Stimulated activated CD4-positive, alpha-beta T cell treated with anti-CD3 and anti-CD28 coated beads, Interleukin-4, amount 100 ng/mL, for 24 hours (primary cell): Measurements from ENCODE around the gene SNX10.
"Not testable (repeated sequence)": the region's sequence is repeated elsewhere in the genome, so short reads cannot be mapped to it uniquely, and the experiment has no call there.

Experiments
- DNase-seq: peaks from one replicate; pipeline ENCODE4 v3.0.0-alpha.2; 2020

The SNX10 gene, protein sequence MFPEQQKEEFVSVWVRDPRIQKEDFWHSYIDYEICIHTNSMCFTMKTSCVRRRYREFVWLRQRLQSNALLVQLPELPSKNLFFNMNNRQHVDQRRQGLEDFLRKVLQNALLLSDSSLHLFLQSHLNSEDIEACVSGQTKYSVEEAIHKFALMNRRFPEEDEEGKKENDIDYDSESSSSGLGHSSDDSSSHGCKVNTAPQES

GRCh38 chr7:26291699-26292538 is at the start of gene SNX10:
Gene SNX10 (plus strand): TSS chr7:26291862. CDS start chr7:26346443, 54,581 bp downstream.
- DNase-seq, result peak; percentile 59

GRCh38 chr7:26245150-26245549 is 46.5 kb upstream of the SNX10 start:
- no peak for DNase-seq

DNA sequence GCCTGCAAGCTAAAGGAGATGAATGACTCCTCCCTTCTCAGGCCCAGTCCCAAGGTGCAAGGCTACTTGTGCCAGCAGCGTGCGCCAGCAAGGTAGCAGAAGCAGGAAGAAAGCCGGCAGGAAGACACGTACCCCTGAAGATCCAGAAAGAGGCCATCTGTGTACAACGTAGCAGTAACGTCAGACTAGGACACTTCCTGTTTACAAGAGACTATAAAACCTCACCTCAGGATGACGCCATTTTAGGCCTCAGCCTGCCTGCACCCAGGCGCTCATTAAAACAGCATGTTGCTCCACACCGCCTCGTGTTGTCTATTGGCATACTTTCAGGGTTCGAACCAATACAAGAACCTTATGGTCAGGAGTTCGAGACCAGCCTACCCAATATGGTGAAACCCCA is 41.4 kb upstream of the SNX10 start:
- DNase-seq, result no peak

DNA sequence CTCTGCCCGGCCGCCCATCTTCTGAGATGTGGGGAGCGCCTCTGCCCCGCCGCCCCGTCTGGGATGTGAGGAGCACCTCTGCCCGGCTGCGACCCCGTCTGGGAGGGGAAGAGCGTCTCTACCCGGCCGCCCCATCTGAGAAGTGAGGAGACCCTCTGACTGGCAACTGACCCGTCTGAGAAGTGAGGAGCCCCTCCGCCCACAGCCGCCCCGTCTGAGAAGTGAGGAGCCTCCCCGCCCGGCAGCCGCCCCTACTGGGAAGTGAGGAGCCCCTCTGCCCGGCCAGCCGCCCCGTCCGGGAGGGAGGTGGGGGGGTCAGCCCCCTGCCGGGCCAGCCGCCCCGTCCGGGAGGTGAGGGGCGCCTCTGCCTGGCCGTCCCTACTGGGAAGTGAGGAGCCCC is 29.8 kb upstream of the SNX10 start:
- DNase-seq, result not testable (repeated sequence)

DNA sequence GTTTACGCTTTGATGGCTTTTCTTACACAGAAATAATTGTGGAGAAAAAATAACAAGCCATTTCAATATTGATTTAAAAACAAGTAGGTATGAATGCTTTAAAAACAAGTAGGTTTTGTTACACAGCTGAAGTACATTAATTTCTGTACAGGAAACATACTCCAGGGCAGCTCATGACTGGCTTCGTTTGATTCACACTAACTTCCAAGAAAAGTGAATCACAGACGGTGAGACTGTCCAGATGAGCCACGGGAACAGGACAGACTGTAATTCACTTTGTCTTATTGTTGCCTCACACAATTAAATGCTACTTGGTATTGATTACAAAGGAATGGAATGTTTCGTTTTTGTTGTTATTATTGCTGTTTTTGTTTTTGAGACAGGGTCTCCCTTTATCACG is 26.6 kb upstream of the SNX10 start:
- no peak for DNase-seq

DNA sequence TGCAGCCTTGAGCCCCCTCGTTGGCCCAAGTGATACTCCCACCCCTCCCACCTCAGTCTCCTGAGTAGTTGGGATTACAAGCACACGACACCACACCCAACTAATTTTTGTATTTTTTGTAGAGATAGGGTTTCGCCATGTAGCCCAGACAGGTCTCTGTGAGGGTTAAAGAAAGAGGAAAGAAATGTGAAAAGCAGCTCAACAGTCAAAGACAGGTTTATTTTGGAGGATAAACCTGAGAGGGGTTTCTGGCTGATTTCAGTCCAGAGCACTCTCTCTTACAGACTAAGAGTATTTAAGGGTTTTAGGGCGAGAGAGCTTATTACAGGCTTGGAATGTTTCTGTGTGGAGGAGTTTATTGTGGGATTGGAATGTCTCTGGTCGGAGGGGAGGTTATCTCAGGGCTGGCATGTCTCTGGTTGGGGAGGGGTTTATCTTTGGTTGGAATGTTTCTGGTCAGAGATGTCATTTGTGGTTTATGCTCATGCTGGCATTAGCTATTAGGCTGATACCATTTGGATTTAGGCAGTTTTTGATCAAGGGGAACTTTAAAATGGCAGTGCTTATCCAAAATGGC is 26.1 kb upstream of the SNX10 start:
- no peak for DNase-seq

DNA sequence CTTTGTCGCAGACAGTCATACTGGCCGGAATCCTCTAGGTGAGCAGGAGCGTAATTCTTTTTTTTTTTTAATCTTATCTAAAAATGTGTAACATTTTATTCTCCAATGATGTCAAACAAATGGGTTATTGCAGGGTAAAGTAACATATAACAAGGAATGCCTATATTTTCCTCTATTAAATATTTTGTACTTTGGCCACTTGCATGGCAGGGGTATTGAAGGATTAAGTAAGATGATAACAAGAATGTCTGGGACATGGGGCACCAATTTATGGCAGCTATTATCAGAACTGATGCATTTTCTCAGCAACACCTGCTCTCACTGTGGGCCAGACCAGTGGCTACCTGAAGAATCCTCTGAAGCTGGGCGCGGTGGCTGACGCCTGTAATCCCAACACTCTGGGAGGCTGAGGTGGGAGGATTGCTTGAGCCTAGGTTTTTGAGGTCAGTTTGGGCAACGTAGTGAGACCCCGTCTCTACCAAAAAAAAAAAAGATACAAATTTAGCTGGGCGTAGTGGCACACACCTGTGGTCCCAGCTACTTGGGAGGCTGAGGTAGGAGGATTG is 24.0 kb upstream of the SNX10 start:
- no peak for DNase-seq

- no peak for DNase-seq
These were observed 16.4 kb upstream of the SNX10 start for GRCh38 chr7:26275213-26275612.

- no peak for DNase-seq
These were observed 12.9 kb upstream of the SNX10 start for GRCh38 chr7:26278770-26279169.

GRCh38 chr7:26279405-26279804 is 12.3 kb upstream of the SNX10 start:
- DNase-seq, result no peak

DNA sequence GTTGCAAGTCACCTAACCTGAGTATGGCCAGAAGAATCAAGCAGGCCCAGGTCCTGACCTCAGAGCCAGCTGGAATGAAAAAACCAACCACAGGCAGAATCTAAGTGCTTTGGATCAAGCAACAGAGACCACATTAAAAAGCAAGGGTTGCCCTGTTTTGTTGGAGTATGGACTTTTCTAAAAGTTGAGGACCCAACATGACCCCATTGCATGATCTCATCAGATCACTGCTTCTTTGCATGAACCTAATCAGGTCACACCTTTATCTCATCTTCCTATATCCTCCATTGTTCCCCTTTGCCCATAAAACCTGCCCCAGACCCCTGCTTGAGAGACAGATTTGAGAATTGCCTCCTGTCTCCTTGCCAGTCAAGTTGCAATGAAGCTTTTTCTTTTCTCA is 11.6 kb upstream of the SNX10 start:
- no peak for DNase-seq

DNA sequence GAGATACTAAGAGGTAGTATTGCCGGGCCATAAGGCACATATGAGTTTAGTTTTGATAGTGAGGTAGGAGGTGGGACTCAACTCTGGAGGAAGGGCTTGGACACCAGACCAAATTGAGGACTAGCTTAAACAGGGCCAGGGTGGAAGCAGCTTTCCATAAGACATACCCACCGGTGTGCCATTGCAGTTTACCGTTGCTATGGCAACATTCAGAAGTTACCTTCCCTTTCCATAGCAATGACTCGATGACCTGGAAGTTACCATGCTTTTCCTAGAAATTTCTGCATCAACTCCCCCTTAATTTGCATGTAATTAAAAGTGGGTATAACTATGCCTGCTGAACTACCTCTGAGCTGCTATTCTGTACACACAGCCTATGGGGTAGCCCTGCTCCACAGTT is 10.9 kb upstream of the SNX10 start:
- no peak for DNase-seq

- DNase-seq, result no peak
These were observed 7.2 kb upstream of the SNX10 start for GRCh38 chr7:26284477-26284876.

DNA sequence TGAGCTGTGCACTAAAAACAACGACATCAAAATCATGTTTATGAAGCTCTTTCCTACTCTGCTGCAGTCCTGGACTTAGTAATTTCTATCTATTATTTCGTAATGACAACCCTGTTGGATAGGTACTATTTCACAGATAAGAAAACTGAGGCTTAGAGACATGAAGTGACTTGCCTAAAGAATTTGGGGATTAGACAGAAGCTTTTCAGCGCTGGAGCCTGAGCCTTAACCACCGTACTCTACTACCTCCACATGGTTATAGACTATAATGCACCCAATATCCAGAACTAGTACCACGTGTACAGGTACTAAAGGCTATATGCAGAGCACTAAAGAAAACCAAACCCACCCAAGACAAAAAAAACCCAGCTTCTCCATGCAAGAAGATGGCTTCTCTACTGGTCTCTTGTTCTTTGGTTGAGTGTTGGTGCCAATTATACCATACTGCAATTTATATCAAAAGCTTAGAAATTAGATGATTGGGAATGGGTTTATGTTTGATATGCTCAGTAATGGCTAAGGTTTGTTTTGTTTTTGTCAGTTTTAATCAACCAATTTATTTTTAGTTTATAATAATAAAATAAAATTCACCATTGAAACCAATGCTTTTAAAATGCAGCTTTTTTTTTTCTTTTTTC is 6.5 kb upstream of the SNX10 start:
- DNase-seq, result no peak

DNA sequence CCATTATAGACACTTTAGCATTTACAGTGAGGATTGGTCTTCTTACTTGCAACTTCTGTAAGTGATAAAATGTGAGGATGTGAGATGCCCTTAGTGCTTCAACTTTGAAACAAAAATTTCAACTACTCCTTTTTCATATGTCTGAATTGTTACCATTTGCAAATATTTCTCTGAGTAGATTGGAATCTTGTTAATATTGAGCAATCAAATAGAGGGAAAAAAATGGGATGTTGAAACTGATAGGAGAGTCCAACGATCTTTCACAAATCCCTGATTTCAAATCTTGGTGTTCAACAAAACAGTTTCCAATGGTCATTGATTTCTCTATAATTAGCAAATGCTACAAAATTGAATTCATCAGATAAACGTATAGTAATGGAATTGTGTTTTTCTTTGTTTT is 5.5 kb upstream of the SNX10 start:
- DNase-seq, result no peak

- DNase-seq, result not testable (repeated sequence)
These were observed 3.5 kb upstream of the SNX10 start for GRCh38 chr7:26288126-26288525.

DNA sequence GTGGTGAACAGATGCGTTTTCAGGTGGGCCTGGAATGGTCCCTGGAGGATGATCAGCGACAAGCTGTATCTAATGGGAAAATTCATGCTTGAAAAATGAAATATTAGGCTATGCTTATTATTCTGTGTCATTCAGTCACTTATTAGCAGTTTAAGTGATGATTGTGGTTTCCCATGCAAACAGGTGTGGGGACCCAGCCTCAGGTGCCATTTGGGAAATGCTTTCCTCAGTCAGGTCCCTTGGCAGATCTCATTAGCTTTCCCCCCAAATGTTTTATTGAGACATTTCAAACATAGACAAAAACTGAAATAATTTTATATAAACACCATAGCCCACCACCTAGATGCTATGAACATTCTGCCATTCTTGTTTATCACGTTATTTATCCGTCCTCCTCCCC is 411 bp upstream of the SNX10 start:
- DNase-seq, result no peak

DNA sequence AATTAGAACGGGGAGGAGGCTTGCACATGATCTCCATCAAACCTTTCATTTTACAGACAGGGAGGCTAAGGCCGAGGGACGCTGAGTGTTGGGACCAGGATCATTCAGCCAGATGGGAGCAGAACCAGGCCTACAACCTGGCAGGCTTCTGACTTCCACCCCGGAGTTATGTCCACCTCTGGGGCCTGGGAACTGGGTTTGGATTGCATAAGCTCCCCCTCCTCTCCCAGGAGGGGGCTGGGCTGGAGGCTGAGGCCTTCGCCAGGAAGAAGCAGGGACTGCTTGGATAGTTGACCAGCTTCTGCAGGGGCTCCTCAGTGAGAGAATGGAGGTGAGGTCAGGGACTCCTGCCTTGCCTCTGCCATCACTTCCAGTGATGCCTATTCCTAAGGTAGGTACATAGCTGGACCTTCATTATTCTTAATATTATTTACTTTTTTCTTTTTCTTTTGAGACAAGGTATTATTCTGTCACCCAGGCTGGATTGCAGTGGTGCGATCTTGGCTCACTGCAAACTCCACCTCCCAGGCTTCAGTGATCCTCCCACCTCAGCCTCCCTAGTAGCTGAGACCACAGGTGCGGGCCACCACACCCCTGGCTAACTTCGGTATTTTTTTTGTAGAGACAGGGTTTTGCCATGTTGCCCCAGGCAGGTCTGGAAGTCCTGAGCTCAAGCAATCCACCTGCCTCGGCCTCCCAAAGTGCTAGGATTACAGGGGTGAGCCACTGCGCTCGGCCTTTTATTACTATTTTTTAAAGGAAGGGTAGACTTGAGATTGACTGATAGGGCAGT is 1.3 kb downstream of the SNX10 start:
- no peak for DNase-seq

DNA sequence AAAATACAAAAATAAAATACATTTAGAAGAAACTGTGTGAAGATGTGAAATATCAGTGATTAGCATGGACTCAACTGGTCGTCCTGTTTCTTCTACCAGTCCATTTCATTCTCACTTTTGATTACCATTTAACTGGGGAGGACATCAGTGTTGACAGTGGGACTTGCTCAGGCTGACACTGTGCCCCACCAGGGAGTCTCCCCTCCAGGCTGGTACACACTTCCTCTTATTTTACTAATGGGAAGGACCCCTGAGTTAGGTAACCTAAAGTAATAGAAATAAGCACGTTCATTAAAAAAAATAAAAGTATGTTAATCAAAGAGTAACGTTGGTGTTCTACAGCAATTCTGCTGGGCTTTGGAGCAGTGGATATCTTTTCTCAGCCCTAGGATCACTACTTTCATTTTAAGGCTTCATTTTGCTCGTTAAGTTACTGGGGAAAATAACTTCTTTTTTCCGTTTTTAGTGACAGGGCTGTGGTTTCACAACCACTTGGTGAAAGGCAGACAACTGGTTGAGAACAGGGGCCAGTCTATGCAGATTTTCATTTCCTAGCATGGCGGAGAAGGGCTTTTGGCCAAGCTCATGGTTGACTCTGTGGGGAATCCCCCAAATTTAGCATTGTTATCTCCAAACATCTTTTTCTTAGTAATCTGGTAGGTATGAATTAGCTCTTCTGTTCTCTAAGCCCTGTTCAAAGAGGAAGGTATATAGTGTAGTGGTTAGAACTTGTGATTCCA is 2.1 kb downstream of the SNX10 start:
- DNase-seq, result peak; percentile 74

GRCh38 chr7:26295015-26295414 is 3.4 kb downstream of the SNX10 start:
- no peak for DNase-seq

DNA sequence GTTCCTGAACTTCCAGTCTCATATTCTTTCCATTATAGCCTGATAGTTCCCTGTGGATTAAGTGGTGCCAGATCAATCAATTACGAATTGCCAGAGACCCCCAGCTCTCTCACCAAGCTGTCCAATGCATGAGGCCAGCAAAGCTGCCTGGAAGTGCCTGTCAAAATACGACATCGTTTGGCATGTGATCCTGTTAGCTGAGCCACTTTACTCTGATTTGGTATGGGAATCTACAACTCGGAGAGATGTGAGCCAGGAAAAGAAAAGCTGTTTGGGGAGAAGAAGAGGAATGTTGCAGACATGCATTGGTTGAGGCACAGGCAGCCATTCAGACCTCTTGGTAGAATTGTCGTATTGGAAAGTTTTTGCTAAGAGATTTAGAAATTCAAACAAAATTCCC is 3.9 kb downstream of the SNX10 start:
- DNase-seq, result no peak
